HepG2 (cell line): ENCODE measurements around the gene TMC8. TPM values are rescaled to one million over a fixed set of nuclear protein-coding genes. Genes with fewer than 3 reads are reported as not detected.

Experiments
- LCORL ChIP-seq, 2 experiments: fragments of 450-650 bp in 1 of 2; sonication (generic) in 1 of 2; formaldehyde crosslinking in 1 of 2; IDR thresholded peaks; 2 replicates each; pipeline versions ENCODE4 v1.5.0 to v1.6.1; 2017 to 2020; ENCODE audit warnings: antibody characterized with exemption in 1 of 2, missing genetic modification reagents in 1 of 2
- POLR2A ChIP-seq, 2 experiments: IDR thresholded peaks; 2 replicates each; pipeline ENCODE4 v1.6.1; 2011; ENCODE audit warnings: low read depth in 2 of 2, low read length in 2 of 2, mild to moderate bottlenecking in 1 of 2, moderate library complexity in 1 of 2; ENCODE audit not compliant: insufficient read depth in 1 of 2
- RNF2 ChIP-seq: fragments of 450-650 bp; conservative IDR thresholded peaks from 2 replicates; pipeline ENCODE4 v1.6.1; 2016; ENCODE audit warnings: low read depth
- RORA ChIP-seq: sonication (generic); formaldehyde crosslinking; IDR thresholded peaks from 2 replicates; pipeline ENCODE4 v1.5.0; 2020; ENCODE audit warnings: mild to moderate bottlenecking, missing genetic modification reagents, moderate library complexity
- YY1 ChIP-seq: IDR thresholded peaks from 2 replicates; pipeline ENCODE4 v1.6.1; 2011; ENCODE audit warnings: low read length, low read depth, moderate library complexity, mild to moderate bottlenecking; ENCODE audit not compliant: insufficient read depth, insufficient replicate concordance
- ZBTB20 ChIP-seq: sonication (generic); formaldehyde crosslinking; IDR thresholded peaks from 2 replicates; pipeline ENCODE4 v1.8.1; 2023; ENCODE audit warnings: missing genetic modification reagents, low read depth, mild to moderate bottlenecking, borderline replicate concordance
- ZBTB38 ChIP-seq: sonication (generic); formaldehyde crosslinking; IDR thresholded peaks from 2 replicates; pipeline ENCODE4 v1.5.1; 2020; ENCODE audit warnings: mild to moderate bottlenecking, missing genetic modification reagents
- ZNF121 ChIP-seq: sonication (generic); formaldehyde crosslinking; IDR thresholded peaks from 2 replicates; pipeline ENCODE4 v1.5.0; 2020; ENCODE audit warnings: mild to moderate bottlenecking, missing genetic modification reagents
- ZNF329 ChIP-seq: sonication (generic); formaldehyde crosslinking; IDR thresholded peaks from 2 replicates; pipeline ENCODE4 v1.9.0; 2021; ENCODE audit warnings: low read depth, mild to moderate bottlenecking, missing genetic modification reagents
- ZNF543 ChIP-seq: sonication (generic); formaldehyde crosslinking; IDR thresholded peaks from 2 replicates; pipeline ENCODE4 v1.4.0; 2020; ENCODE audit warnings: mild to moderate bottlenecking, missing genetic modification reagents
- ZNF564 ChIP-seq: sonication (generic); formaldehyde crosslinking; IDR thresholded peaks from 2 replicates; pipeline ENCODE4 v1.8.1; 2023; ENCODE audit warnings: mild to moderate bottlenecking, missing genetic modification reagents
- polyA plus RNA-seq, 8 experiments: library from polyadenylated mRNA; depleted of rRNA in 3 of 8; stranded (reverse) in 7 of 8; unstranded in 1 of 8; fragments of >200 nt; fragmentation: Illumina TruSeq in 4 of 8; extraction: Trizol in 4 of 8; gene quantifications; 2 replicates each; pipeline versions ENCODE4 v1.2.1 to v1.2.3, GENCODE V29; 2011 to 2016; ENCODE audit warnings: low read depth in 4 of 8, missing spikeins in 1 of 8, mixed read lengths in 1 of 8; ENCODE audit not compliant: insufficient read depth in 1 of 8
- total RNA-seq, 5 experiments: library from RNA; depleted of rRNA; stranded (reverse); fragments of >200 nt; fragmentation: Illumina TruSeq; extraction: Trizol; gene quantifications; 2 replicates each; pipeline ENCODE4 v1.2.3, GENCODE V29; 2016; ENCODE audit warnings: low read depth in 1 of 5
- TF ChIP-seq, protein P1 (sequence below): sonication (generic); formaldehyde crosslinking; IDR thresholded peaks from 2 replicates; pipeline ENCODE4; 2020; ENCODE audit warnings: missing genetic modification reagents, mild to moderate bottlenecking, borderline replicate concordance
- TF ChIP-seq, protein P2 (sequence below): sonication (generic); IDR thresholded peaks from 2 replicates; pipeline ENCODE4 v1.6.1; 2016; ENCODE audit warnings: low read depth, borderline replicate concordance
- TF ChIP-seq, protein P3 (sequence below): sonication (generic); formaldehyde crosslinking; IDR thresholded peaks from 2 replicates; pipeline ENCODE4 v1.9.0; 2022; ENCODE audit warnings: low read depth, missing genetic modification reagents
- TF ChIP-seq, protein P4 (sequence below): sonication (generic); formaldehyde crosslinking; IDR thresholded peaks from 2 replicates; pipeline ENCODE4 v1.5.0; 2020; ENCODE audit warnings: missing genetic modification reagents
- TF ChIP-seq, protein P5 (sequence below): sonication (generic); formaldehyde crosslinking; IDR thresholded peaks from 2 replicates; pipeline ENCODE4 v1.5.0; 2020; ENCODE audit warnings: mild to moderate bottlenecking, missing genetic modification reagents

Gene TMC8
- total and polyA plus RNA-seq, 2 of the 13 experiments (the other 11 are each of a cell fraction or from before 2014, with no cell fraction given) = 0.53 to 7.8 TPM

DNA sequence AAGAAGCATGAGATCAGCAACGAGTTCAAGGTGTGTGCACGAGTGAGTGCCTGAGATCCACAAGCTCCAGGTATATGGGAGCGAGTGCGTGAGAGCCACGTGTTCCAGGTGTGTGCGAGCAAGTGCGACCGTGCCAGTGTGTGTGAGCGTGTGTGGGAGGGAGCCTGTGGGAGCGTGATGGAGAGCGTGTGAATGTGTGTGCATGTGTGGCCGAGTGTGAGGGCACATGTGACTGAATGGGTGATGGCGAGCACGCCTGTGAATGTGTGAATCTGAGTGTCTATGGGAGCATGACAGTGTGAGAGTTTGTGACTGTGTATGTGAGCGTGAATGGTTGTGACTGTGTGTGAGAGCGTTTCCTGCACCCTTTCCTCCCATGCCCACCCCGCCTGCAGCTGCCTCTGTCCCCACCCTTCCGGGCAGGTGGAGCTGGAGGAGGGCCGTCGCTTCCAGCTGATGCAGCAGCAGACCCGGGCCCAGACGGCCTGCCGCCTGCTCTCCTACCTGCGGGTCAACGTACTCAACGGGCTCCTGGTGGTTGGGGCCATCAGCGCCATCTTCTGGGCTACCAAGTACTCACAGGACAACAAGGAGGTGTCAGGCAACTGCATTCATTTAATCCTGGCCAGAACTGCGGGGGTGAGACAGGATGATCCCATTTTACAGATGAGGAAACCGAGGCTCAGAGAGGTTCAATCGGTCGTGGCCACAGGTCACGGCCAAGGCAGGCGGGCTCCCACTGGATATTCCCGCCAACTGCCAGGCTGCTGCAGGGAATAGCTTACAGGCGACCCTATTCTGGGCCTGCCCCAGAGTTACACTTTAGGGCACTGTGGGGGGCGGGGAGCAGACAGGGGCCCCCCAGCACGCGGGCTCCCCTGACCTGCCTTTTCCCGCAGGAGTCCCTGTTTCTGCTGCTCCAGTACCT, 3.7 kb downstream of the TMC8 start (continued):
- TF ChIP-seq ZBTB38 (CRISPR knock-in tag) (no peak; the same call in none of the 2 replicates), YY1 (peak; percentile 29), RNF2 (no peak), ZNF564 (CRISPR knock-in tag) (no peak), ZNF329 (0 out of 2 replicates have a peak, but pooled peaks have one; percentile 38), ZBTB20 (CRISPR knock-in tag) (no peak), LCORL (IDR thresholded peaks at IDR 0.05) (no peak), LCORL (CRISPR knock-in tag; IDR thresholded peaks at IDR 0.05) (no peak; the same call in 1 of the 2 replicates), RORA (CRISPR knock-in tag) (no peak), POLR2A (IDR thresholded peaks at IDR 0.05; ENCODE audit: insufficient read depth in 1 of 2, low read depth in 2 of 2, low read length in 2 of 2) (no peak), ZNF121 (CRISPR knock-in tag) (0 out of 2 replicates have a peak, but pooled peaks have one; percentile 47), ZNF543 (CRISPR knock-in tag) (no peak)
- TF ChIP-seq, protein P1, sequence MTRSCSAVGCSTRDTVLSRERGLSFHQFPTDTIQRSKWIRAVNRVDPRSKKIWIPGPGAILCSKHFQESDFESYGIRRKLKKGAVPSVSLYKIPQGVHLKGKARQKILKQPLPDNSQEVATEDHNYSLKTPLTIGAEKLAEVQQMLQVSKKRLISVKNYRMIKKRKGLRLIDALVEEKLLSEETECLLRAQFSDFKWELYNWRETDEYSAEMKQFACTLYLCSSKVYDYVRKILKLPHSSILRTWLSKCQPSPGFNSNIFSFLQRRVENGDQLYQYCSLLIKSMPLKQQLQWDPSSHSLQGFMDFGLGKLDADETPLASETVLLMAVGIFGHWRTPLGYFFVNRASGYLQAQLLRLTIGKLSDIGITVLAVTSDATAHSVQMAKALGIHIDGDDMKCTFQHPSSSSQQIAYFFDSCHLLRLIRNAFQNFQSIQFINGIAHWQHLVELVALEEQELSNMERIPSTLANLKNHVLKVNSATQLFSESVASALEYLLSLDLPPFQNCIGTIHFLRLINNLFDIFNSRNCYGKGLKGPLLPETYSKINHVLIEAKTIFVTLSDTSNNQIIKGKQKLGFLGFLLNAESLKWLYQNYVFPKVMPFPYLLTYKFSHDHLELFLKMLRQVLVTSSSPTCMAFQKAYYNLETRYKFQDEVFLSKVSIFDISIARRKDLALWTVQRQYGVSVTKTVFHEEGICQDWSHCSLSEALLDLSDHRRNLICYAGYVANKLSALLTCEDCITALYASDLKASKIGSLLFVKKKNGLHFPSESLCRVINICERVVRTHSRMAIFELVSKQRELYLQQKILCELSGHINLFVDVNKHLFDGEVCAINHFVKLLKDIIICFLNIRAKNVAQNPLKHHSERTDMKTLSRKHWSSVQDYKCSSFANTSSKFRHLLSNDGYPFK = no peak
- TF ChIP-seq, protein P2, sequence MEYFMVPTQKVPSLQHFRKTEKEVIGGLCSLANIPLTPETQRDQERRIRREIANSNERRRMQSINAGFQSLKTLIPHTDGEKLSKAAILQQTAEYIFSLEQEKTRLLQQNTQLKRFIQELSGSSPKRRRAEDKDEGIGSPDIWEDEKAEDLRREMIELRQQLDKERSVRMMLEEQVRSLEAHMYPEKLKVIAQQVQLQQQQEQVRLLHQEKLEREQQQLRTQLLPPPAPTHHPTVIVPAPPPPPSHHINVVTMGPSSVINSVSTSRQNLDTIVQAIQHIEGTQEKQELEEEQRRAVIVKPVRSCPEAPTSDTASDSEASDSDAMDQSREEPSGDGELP = peak; percentile 67; the same call in 1 of the 2 replicates
- TF ChIP-seq, protein P3, sequence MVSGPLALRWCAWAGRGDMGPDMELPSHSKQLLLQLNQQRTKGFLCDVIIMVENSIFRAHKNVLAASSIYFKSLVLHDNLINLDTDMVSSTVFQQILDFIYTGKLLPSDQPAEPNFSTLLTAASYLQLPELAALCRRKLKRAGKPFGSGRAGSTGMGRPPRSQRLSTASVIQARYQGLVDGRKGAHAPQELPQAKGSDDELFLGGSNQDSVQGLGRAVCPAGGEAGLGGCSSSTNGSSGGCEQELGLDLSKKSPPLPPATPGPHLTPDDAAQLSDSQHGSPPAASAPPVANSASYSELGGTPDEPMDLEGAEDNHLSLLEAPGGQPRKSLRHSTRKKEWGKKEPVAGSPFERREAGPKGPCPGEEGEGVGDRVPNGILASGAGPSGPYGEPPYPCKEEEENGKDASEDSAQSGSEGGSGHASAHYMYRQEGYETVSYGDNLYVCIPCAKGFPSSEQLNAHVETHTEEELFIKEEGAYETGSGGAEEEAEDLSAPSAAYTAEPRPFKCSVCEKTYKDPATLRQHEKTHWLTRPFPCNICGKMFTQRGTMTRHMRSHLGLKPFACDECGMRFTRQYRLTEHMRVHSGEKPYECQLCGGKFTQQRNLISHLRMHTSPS (CRISPR knock-in tag) = no peak
- TF ChIP-seq, protein P4, sequence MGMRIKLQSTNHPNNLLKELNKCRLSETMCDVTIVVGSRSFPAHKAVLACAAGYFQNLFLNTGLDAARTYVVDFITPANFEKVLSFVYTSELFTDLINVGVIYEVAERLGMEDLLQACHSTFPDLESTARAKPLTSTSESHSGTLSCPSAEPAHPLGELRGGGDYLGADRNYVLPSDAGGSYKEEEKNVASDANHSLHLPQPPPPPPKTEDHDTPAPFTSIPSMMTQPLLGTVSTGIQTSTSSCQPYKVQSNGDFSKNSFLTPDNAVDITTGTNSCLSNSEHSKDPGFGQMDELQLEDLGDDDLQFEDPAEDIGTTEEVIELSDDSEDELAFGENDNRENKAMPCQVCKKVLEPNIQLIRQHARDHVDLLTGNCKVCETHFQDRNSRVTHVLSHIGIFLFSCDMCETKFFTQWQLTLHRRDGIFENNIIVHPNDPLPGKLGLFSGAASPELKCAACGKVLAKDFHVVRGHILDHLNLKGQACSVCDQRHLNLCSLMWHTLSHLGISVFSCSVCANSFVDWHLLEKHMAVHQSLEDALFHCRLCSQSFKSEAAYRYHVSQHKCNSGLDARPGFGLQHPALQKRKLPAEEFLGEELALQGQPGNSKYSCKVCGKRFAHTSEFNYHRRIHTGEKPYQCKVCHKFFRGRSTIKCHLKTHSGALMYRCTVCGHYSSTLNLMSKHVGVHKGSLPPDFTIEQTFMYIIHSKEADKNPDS (CRISPR knock-in tag) = no peak
- TF ChIP-seq, protein P5, sequence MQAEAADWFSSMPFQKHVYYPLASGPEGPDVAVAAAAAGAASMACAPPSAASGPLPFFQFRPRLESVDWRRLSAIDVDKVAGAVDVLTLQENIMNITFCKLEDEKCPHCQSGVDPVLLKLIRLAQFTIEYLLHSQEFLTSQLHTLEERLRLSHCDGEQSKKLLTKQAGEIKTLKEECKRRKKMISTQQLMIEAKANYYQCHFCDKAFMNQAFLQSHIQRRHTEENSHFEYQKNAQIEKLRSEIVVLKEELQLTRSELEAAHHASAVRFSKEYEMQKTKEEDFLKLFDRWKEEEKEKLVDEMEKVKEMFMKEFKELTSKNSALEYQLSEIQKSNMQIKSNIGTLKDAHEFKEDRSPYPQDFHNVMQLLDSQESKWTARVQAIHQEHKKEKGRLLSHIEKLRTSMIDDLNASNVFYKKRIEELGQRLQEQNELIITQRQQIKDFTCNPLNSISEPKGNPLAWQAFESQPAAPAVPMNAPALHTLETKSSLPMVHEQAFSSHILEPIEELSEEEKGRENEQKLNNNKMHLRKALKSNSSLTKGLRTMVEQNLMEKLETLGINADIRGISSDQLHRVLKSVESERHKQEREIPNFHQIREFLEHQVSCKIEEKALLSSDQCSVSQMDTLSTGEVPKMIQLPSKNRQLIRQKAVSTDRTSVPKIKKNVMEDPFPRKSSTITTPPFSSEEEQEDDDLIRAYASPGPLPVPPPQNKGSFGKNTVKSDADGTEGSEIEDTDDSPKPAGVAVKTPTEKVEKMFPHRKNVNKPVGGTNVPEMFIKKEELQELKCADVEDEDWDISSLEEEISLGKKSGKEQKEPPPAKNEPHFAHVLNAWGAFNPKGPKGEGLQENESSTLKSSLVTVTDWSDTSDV (CRISPR knock-in tag) = peak; percentile 47; the same call in 1 of the 2 replicates
